GM18502 (cell line): ENCODE results near the gene IGF2.
"Not testable (repeated sequence)": the region's sequence is repeated elsewhere in the genome, so short reads cannot be mapped to it uniquely, and the experiment has no call there.

Experiments
- ATAC-seq: cut with Tn5 transposase; IDR thresholded peaks from one replicate; pipeline ENCODE4 v1.9.1; 2021; ENCODE audit warnings: mild to moderate bottlenecking; ENCODE audit not compliant: unreplicated experiment, poor library complexity

The IGF2 gene

DNA sequence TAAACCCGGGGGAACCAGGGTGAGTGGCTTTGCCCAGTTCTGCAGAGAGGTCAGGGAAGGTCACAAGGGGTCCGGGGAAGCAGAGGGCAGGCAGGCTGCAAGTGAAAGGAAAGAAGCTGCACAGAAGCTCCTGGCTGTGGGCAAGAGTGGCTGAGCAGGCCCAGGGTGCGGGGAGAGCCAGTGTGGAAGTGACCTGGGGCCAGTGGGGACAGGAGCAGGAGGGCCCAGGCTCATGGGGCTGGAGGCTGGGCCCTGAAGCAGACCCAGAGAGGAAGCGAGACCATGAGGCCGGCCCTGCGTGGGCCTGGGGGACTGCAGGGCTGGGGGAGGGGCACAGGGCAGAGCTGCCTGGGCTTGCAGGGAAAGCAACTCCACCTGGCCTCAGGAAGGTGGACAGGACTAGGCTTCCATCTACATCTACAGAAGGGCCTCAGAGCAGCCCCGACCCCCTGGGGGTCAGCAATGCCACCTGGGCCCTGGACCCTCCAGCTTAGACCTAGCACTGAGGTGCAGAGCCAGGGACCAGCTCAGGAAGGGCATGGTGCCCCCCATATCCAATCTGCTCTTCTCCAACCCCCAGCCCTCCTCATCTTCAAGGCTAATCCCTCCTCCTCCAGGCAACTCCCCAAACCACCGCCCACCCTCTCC is 11.6 kb downstream of the IGF2 start:
- ATAC-seq: no peak

DNA sequence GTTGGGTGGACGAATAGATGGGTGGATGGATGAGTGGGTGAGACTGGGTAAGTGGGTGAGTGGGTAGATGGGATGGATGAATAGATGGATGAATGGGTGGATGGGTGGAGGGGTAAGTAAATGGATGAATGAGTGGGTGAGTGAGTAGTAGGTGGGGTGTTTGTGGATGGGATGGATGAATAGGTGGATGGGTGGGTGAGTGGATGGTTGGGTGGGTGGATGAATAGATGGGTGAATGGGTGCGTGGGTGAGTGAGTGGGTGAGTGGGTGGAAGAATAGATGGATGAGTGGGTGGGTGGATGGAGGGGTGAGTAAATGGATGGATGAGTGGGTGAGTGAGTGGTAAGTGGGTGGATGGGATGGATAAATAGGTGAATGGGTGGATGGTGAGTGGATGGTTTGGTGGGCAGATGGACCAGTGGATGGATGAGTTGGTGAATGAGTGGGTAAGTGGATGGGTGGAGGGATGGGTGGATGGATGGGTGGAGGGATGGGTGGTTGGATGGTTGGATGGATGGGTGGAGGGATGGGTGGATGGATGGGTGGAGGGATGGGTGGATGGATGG is 12.6 kb downstream of the IGF2 start:
- ATAC-seq: no peak

DNA sequence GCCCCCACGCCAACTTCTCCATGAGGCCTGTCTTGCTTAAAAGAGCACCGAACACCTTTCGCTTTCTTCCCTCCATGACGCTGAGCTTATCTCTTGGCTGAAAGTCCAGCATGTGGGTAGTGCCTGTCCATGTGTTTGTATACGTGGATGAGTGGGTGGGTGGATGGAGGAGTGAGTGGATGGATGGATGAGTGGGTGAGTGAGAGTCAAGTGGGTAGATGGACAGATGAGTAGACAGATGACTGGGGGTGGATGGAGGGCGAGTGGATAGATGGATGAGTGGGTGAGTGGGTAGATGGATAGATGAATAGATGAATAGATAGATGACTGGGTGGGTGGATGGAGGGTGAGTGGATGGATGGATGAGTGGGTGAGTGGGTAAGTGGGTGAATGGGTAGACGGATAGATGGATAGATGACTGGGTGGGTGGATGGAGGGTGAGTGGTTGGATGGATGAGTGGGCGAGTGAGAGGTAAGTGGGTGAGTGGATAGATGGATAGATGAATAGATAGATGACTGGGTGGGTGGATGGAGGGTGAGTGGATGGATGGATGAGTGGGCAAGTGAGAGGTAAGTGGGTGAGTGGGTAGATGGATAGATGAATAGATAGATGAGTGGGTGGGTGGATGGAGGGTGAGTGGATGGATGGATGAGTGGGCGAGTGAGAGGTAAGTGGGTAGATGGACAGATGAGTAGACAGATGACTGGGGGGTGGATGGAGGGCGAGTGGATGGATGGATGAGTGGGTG is 14.3 kb downstream of the IGF2 start:
- ATAC-seq: not testable (repeated sequence)

- no peak for ATAC-seq
Observed at GRCh38 chr11:2123628-2123960, 15.6 kb downstream of the IGF2 start.

DNA sequence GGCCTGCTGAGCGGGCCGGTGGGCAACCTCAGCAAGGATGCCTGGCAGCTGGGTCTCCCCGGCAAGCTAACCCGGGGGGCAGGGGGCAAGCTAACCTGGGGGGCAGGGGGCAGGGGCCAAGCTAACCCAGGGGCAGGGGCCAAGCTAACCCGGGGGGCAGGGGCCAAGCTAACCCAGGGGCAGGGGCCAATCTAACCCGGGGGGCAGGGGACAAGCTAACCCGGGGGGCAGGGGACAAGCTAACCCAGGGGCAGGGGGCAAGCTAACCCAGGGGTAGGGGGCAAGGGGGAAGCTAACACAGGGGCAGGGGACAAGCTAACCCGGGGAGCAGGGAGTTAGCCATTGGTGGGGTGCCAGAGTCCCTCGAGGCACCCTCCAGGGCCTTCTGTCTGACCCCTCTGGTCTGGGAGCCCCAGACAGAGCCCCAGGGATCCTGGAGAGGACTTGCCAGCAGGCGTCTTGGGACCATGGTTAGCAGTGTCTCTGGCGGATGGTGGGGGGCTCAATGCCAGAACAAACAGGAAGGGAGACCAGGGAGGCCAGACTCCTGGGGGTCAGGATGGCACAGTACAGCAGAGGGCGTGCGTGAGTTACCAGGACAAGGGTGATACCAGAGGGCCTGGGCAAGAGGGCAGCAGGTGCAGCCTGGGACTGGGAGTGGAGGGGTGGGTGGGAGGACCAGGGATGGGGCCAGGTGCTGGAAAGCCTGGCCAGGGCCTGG is 16.1 kb downstream of the IGF2 start:
- ATAC-seq: no peak

DNA sequence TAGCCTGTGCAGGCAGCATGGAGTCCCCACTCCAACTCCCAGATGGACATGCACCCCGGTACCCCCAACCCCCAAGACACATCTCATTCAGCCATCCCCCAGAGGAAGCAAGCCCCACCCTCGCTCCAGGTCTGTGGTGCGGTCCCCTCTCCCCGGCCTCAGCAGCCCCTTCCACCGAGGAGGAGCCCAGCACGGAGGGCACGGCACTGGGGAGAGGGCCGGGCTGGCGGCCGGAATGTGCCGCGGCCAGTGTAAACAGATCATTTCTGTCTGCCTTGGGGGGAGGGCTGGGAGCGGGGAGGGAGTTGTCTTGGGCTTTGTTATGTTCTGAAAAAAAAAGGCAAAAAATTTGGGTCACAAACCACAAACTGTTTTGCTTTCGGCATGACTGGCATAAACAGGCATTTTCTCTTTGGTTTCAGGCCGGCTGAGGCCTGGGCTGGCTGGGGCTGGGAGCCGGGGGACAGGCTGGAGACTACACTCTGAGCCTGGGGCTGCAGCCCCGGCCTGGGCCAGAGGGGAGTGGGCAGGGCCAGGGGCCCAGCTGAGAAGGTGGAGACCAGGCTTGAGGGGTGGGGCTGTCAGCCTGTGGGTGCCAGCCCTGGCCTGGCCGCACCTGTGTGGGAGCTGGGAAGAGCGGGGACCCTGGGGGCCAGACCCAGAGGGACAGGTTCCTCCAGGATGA is 16.8 kb downstream of the IGF2 start:
- ATAC-seq: no peak

GRCh38 chr11:2121227-2122130 is 17.7 kb downstream of the IGF2 start:
- ATAC-seq: no peak

DNA sequence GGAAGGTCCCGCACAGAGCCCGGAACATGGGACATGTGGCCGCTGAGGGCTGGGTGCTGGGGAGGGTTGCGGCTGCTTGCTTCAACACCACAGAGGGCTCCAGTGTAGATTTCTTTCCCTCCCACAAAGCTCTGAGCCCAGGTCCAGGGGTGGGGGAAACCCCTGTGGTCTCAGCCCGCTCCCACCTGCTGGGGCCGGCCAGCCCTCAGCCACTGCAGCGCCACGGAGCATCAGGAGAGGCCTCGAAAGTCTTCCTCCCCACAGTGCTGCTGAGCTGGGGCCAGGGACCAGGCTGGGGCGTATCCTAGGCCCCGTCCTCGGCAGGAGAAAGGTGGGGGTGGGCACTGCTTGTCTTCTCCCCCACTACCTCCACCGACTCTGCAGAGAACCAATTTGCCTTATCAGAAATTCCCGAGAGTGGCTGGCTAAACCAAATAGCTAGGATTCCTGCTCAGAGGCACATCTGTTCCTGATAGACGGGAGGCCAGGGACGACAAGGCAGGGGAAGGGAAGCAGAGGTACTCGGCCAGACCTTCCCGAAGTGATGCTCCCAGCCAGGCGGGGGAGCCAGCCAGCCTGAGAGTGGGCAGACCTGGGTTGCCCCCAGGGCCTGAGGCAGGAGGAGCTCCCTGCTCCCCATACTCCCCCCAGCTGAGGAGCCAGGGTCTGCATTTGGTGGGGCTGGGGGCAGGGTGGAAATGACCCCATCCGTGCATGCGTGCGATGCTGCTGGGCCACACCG is 18.7 kb downstream of the IGF2 start:
- no peak for ATAC-seq

GRCh38 chr11:2118677-2119076 is 20.5 kb downstream of the IGF2 start:
- ATAC-seq: no peak

DNA sequence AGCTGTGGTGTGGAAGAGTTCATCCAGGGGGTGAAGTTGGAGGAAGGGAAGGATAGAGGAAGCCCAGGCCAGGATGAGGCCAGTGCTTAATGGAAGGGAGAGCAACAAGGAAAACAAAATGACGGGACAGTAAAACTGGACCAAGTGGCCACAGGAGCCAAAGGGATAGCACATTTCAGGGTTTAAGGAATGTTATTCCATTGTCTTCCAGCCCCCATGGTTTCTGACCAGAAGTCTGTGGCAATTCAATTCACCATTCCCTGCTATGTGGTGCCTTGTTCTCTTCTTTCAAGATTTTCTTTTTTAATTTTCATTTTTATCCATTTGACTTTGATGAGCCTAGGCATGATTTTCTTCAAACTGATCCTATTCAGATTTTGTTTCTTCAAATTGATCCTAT is 22.5 kb downstream of the IGF2 start:
- ATAC-seq: no peak

DNA sequence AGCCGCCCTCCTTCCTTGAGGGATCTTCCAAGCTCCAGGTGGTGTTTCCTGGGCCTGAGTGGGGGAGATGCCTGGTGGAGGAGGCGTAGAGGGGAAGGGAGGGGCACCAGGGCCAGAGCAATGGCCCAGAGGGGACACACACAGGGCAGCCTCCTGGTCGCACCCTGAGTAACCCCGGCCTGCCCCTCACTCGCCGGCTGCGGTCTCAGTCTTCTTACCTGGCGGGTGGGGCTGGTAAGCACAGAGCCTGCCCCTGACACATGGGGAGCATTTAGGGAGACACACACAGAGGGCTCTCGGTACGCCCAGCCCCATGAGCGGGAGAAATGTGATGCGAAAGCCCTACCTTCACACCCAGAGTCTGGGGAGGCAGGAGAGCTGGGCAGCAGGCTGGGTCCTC is 23.9 kb downstream of the IGF2 start:
- ATAC-seq: no peak

- no peak for ATAC-seq
Observed at GRCh38 chr11:2114430-2115241, 24.6 kb downstream of the IGF2 start.

- ATAC-seq: no peak
Observed at GRCh38 chr11:2113776-2114175, 25.4 kb downstream of the IGF2 start.

GRCh38 chr11:2110521-2110920 is 28.7 kb downstream of the IGF2 start:
- no peak for ATAC-seq

- ATAC-seq: no peak
Observed at GRCh38 chr11:2109541-2110019, 29.6 kb downstream of the IGF2 start.

GRCh38 chr11:2108675-2109491 is 30.3 kb downstream of the IGF2 start:
- ATAC-seq: no peak

- ATAC-seq: no peak
Observed at GRCh38 chr11:2107941-2108630, 31.1 kb downstream of the IGF2 start.
